Parathyroid adenoma (tissue), 2 donors: ENCODE results near the gene HOXA6.

ENCODE experiments used
- H2AFZ ChIP-seq: fragments of 300-600 bp; sonication (generic); one replicate; pipeline ENCODE4 v1.7.0; 2017; ENCODE audit warnings: antibody characterized with exemption, mild to moderate bottlenecking
- H3K27ac ChIP-seq: fragments of 300-600 bp; sonication (generic); one replicate; pipeline ENCODE4 v1.7.0; 2017
- H3K27me3 ChIP-seq: fragments of 300-600 bp; sonication (generic); one replicate; pipeline ENCODE4 v1.7.0; 2017; ENCODE audit warnings: low read length; ENCODE audit not compliant: control insufficient read depth, insufficient read depth
- H3K36me3 ChIP-seq: fragments of 300-600 bp; sonication (generic); one replicate; pipeline ENCODE4 v1.7.0; 2017; ENCODE audit warnings: low read length; ENCODE audit not compliant: control insufficient read depth, insufficient read depth
- H3K4me1 ChIP-seq: fragments of 300-600 bp; sonication (generic); one replicate; pipeline ENCODE4 v1.7.0; 2017; ENCODE audit warnings: control low read depth
- H3K4me2 ChIP-seq: fragments of 300-600 bp; sonication (generic); one replicate; pipeline ENCODE4 v1.7.0; 2017; ENCODE audit warnings: low read length
- H3K4me3 ChIP-seq: fragments of 300-600 bp; sonication (generic); one replicate; pipeline ENCODE4 v1.7.0; 2017; ENCODE audit warnings: low read depth, low read length
- H3K79me2 ChIP-seq: fragments of 300-600 bp; sonication (generic); one replicate; pipeline ENCODE4 v1.7.0; 2017; ENCODE audit warnings: control low read depth
- H3K9ac ChIP-seq: fragments of 300-600 bp; sonication (generic); one replicate; pipeline ENCODE4 v1.7.0; 2017; ENCODE audit warnings: mild to moderate bottlenecking
- H3K9me3 ChIP-seq: fragments of 300-600 bp; sonication (generic); one replicate; pipeline ENCODE4 v1.7.0; 2017; ENCODE audit warnings: low read length; ENCODE audit not compliant: control insufficient read depth
- TF ChIP-seq, protein P1 (sequence below): fragments of 300-600 bp; sonication (generic); IDR thresholded peaks from one replicate; pipeline ENCODE4 v1.7.0; 2017; ENCODE audit warnings: antibody characterized with exemption, mild to moderate bottlenecking
- donor health status: primary hyperparathyroidism.

HOXA6 gene

DNA sequence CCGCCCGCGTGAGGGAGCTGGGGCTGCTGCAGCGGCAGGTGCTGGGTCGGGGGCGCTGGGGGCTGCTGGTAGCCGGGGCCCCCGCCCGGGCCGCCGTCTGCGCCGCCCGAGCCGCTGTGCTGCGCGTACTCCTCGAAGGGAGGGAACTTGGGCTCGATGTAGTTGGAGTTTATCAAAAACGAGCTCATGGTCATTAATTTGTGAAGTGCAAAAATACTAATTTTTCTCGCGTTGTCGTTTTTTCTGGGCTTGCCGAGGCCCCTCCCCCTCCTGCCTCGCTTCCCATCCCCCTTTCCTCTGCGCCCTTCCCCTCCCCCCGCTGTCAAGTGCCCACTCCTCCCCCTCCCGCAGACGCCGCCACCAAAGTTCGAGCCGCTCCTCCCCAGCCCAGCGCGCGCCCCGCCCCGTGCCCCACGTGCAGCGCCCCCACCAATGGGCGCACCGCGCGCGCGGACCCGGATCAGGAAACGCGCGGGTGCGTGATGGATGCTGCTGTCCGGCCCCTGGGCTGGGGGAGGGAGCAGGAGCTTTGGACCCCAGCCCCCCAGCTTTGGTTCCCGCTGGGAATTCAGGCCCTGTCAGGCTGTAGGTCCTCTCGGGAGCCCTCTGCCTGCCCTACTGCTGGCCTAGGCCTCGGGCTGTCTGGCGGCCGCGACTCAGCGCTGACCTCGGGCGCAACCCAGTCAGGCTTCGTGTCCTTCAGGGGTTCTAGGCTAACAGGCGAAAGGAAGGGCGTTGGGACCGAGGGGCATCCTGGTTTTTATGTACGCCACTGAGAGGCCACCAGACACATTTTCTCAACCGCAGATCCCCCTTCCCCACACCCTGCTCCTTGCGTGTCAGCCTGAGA, 16.8 kb downstream of the HOXA6 start, which contains the start of gene HOXA4:
Gene HOXA4, minus strand, starts transcription at position 218 of the 850 bp plus-strand sequence. Its CDS starts 24 bp downstream, at position 194.
- no peak within 1 kb of the TSS for H3K9ac ChIP-seq
- H3K4me2 ChIP-seq, result peak within 1 kb of the TSS; percentile 98
- H2AFZ ChIP-seq, result peak within 1 kb of the TSS; percentile 48
- H3K4me1 ChIP-seq, result no peaks in the 10 kb centered on the region
- H3K27ac ChIP-seq, result peak within 1 kb of the TSS; percentile 16
- H3K9me3 ChIP-seq, result no peaks in the 10 kb centered on the region
- TF ChIP-seq, protein P1, sequence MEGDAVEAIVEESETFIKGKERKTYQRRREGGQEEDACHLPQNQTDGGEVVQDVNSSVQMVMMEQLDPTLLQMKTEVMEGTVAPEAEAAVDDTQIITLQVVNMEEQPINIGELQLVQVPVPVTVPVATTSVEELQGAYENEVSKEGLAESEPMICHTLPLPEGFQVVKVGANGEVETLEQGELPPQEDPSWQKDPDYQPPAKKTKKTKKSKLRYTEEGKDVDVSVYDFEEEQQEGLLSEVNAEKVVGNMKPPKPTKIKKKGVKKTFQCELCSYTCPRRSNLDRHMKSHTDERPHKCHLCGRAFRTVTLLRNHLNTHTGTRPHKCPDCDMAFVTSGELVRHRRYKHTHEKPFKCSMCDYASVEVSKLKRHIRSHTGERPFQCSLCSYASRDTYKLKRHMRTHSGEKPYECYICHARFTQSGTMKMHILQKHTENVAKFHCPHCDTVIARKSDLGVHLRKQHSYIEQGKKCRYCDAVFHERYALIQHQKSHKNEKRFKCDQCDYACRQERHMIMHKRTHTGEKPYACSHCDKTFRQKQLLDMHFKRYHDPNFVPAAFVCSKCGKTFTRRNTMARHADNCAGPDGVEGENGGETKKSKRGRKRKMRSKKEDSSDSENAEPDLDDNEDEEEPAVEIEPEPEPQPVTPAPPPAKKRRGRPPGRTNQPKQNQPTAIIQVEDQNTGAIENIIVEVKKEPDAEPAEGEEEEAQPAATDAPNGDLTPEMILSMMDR, result no peak
- H3K4me3 ChIP-seq, result peak within 1 kb of the TSS; percentile 88
- H3K27me3 ChIP-seq, result no peaks in the 10 kb centered on the region
- no peaks in the 10 kb centered on the region for H3K36me3 ChIP-seq
- H3K79me2 ChIP-seq, result no peaks in the 10 kb centered on the region

DNA sequence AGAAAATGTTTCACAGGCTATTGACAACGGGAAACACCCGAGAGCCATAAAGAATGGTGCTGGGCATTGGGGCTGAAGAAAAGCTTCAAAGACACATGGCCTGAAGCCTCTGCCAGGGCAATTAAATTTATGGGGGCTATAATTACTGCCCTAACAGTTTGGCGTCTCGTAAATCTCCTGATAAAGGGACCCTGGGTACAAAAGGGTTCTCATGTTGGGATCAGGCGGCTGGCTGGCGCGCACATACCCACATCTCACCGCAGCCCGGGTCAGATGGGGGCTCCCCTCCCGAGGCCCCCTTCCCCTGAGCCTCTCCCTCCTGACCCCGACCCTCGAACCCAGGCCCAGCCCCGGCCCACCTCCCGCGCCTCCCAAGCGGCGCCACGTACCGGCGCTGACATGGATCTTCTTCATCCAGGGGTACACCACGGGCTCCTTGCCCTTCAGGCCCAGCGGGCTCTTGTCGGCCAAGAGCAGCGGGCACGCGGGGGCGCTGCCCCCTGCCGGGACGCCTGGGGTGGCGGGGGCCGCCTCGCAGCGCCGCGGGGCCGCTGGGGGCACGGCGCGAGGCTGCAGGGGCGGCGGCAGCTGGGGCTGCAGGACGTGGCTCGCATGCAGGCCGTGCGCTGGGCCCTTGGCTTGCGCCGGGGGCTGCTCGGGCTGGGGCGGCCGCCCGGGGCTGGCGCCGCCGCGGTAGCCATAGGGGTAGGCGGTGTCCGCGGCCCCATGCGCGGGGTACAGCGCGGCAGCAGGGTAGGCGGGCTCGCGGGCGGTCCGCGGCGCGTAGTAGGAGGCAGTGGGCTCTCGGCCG, 17.6 kb downstream of the HOXA6 start:
- H3K36me3 ChIP-seq, result no peaks in the 10 kb centered on the region
- no peaks in the 10 kb centered on the region for H3K27me3 ChIP-seq
- peak overlapping the region; percentile 16 for H3K27ac ChIP-seq
- no peak overlapping the region for H3K9ac ChIP-seq
- H3K4me3 ChIP-seq, result peak overlapping the region; percentile 88
- peak overlapping the region; percentile 98 for H3K4me2 ChIP-seq
- TF ChIP-seq, protein P1, result no peak
- H2AFZ ChIP-seq, result no peak overlapping the region
- no peaks in the 10 kb centered on the region for H3K4me1 ChIP-seq
- H3K79me2 ChIP-seq, result no peaks in the 10 kb centered on the region
- H3K9me3 ChIP-seq, result no peaks in the 10 kb centered on the region

DNA sequence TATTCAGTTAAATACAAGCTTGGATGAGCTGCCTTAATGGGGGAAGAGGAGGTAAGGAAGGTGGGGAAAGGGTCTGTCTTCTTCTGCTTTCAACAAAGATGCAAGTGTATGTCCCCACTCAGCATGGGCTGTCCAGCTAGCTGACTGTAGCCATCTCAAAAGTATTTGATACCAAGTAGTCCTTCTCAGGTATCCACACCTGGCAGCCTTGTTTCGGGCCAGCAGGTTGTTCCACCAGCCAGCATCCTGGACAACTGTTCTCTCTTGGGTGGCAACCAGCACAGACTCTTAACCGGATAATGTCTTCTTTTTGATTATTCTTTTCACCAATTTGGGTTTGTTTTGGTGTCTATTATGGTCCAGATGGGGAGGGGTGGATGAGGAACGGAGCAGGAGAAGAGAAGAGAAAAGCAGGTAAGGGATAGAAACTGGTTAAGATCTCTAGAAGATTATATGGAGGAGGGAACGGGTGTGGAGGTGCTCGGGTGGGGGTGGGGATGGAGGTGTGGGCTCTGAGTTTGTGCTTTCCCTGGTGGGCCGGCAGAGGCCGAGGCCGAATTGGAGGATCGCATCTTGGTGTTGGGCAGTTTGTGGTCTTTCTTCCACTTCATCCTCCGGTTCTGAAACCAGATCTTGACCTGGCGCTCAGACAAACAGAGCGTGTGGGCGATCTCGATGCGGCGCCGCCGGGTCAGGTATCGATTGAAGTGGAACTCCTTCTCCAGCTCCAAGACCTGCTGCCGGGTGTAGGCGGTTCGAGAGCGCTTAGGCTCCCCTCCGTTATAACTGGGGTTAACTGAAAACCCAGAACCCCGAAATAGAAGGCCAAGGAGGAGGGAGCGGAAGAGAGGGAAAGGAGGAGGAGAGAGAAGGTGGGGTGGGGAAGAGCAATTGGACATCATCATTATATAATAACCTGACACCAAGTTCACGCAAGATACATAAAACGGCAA, 18.5 kb downstream of the HOXA6 start:
- Histone ChIP-seq H3K9me3 (no peaks in the 10 kb centered on the region), H3K4me3 (peak overlapping the region; percentile 88), H3K79me2 (no peaks in the 10 kb centered on the region), H3K27ac (peak overlapping the region; percentile 16), H3K9ac (no peak overlapping the region), H3K4me2 (peak overlapping the region; percentile 97), H3K4me1 (no peaks in the 10 kb centered on the region), H3K36me3 (no peaks in the 10 kb centered on the region), H3K27me3 (no peaks in the 10 kb centered on the region), H2AFZ (no peak overlapping the region)
- TF ChIP-seq, protein P1, result no peak

DNA sequence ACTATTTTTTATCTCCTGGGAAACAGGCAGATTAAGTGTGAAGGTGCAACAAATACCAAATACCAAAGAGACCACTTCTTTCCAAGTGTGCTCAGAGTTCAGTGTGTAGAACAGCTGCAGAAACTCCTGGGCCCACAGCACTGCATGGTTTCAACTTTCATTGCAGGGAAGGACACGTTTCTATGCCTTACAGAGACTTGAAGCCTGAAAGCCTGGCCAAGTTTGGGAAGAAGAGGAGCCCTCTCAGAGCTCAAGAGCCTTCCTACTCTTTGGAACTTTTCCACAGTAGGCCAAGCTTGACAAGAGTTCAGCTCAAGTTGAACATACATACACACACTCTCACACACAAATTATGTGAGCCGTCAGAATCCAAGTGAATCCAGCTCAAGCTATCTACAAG, 19.5 kb downstream of the HOXA6 start:
- no peaks in the 10 kb centered on the region for H3K36me3 ChIP-seq
- TF ChIP-seq, protein P1, result no peak
- H3K4me2 ChIP-seq, result peak overlapping the region; percentile 97
- no peaks in the 10 kb centered on the region for H3K27me3 ChIP-seq
- no peak overlapping the region for H3K27ac ChIP-seq
- peak overlapping the region; percentile 88 for H3K4me3 ChIP-seq
- no peaks in the 10 kb centered on the region for H3K79me2 ChIP-seq
- no peak overlapping the region for H2AFZ ChIP-seq
- H3K9me3 ChIP-seq, result no peaks in the 10 kb centered on the region
- H3K9ac ChIP-seq, result no peak overlapping the region
- H3K4me1 ChIP-seq, result no peaks in the 10 kb centered on the region
